WTC11 (cell line): ENCODE results near the gene U2AF2. TPM values are rescaled to one million over a fixed set of nuclear protein-coding genes. Genes with fewer than 3 reads are reported as not detected.

ENCODE experiments used
- ATAC-seq: fragments of 200-7000 bp; cut with Tn5 transposase; 2 replicates; pipeline ENCODE4 v1.10.0; 2021; ENCODE audit warnings: mild to moderate bottlenecking, moderate library complexity
- CTCF ChIA-PET: fragments of 300-600 bp; sonication (Branson Sonifier 250); formaldehyde crosslinking; loops from one replicate; lab custom pipeline; 2021; ENCODE audit warnings: antibody characterized with exemption; lab: Charles Lee
- POLR2A ChIA-PET: fragments of 350-600 bp; sonication (Branson Sonifier 250); formaldehyde crosslinking; loops from one replicate; lab custom pipeline; 2021; ENCODE audit warnings: antibody characterized with exemption; lab: Charles Lee
- DNase-seq: peaks from one replicate; pipeline ENCODE4 v3.0.0; 2021; ENCODE audit warnings: low spot score
- H3K27ac Mint-ChIP-seq: 2 replicates; pipeline ENCODE4 v1.8.0; 2021; ENCODE audit warnings: mixed read lengths
- H3K27me3 Mint-ChIP-seq: 2 replicates; pipeline ENCODE4 v1.8.0; 2021; ENCODE audit warnings: low read depth, mild to moderate bottlenecking, moderate library complexity, mixed read lengths
- H3K36me3 Mint-ChIP-seq: 2 replicates; pipeline ENCODE4 v1.8.0; 2021; ENCODE audit warnings: mixed read lengths
- H3K4me1 Mint-ChIP-seq: 2 replicates; pipeline ENCODE4 v1.8.0; 2022; ENCODE audit warnings: mixed read lengths
- H3K4me3 Mint-ChIP-seq: 2 replicates; pipeline ENCODE4 v1.8.0; 2021; ENCODE audit warnings: mild to moderate bottlenecking, moderate library complexity, mixed read lengths
- H3K9me3 Mint-ChIP-seq: 2 replicates; pipeline ENCODE4 v1.8.0; 2021; ENCODE audit warnings: mixed read lengths
- ATF1 ChIP-seq: sonication (generic); formaldehyde crosslinking; IDR thresholded peaks from 2 replicates; pipeline ENCODE4 v1.8.1; 2023; ENCODE audit warnings: mild to moderate bottlenecking, moderate library complexity, missing genetic modification reagents
- CDX4 ChIP-seq: fragments of 250-450 bp; sonication (Bioruptor Pico); IDR thresholded peaks from 2 replicates; pipeline ENCODE4 v1.9.0; 2021; ENCODE audit warnings: moderate library complexity, mild to moderate bottlenecking, inconsistent platforms, borderline replicate concordance
- EMX1 ChIP-seq: fragments of 250-450 bp; sonication (Bioruptor Pico); IDR thresholded peaks from 2 replicates; pipeline ENCODE4 v1.8.0; 2021; ENCODE audit warnings: mild to moderate bottlenecking
- ERG ChIP-seq: fragments of 250-450 bp; sonication (Bioruptor Pico); IDR thresholded peaks from 2 replicates; pipeline ENCODE4 v1.8.0; 2021; ENCODE audit warnings: mild to moderate bottlenecking
- ESRRA ChIP-seq: sonication (generic); formaldehyde crosslinking; IDR thresholded peaks from 2 replicates; pipeline ENCODE4 v1.8.1; 2022; ENCODE audit warnings: mild to moderate bottlenecking, missing genetic modification reagents, borderline replicate concordance
- GABPB1 ChIP-seq: sonication (generic); formaldehyde crosslinking; IDR thresholded peaks from 2 replicates; pipeline ENCODE4 v1.8.1; 2023; ENCODE audit warnings: mild to moderate bottlenecking, missing genetic modification reagents
- HMGXB4 ChIP-seq: sonication (generic); formaldehyde crosslinking; IDR thresholded peaks from 2 replicates; pipeline ENCODE4 v1.8.1; 2023; ENCODE audit warnings: mild to moderate bottlenecking, moderate library complexity, missing genetic modification reagents
- JUN ChIP-seq: sonication (generic); formaldehyde crosslinking; IDR thresholded peaks from 2 replicates; pipeline ENCODE4 v1.8.0; 2023; ENCODE audit warnings: mild to moderate bottlenecking, missing genetic modification reagents
- MAX ChIP-seq: sonication (generic); formaldehyde crosslinking; IDR thresholded peaks from 2 replicates; pipeline ENCODE4 v1.8.0; 2022; ENCODE audit warnings: mild to moderate bottlenecking, missing genetic modification reagents
- MLX ChIP-seq: sonication (generic); formaldehyde crosslinking; IDR thresholded peaks from 2 replicates; pipeline ENCODE4 v1.8.1; 2023; ENCODE audit warnings: mild to moderate bottlenecking, missing genetic modification reagents, moderate library complexity
- MYBL2 ChIP-seq: sonication (generic); formaldehyde crosslinking; IDR thresholded peaks from 2 replicates; pipeline ENCODE4 v1.8.1; 2023; ENCODE audit warnings: mild to moderate bottlenecking, moderate library complexity, missing genetic modification reagents
- NFE2L1 ChIP-seq: sonication (generic); formaldehyde crosslinking; IDR thresholded peaks from 2 replicates; pipeline ENCODE4 v1.8.1; 2023; ENCODE audit warnings: missing genetic modification reagents
- NR1H2 ChIP-seq: sonication (generic); formaldehyde crosslinking; IDR thresholded peaks from 2 replicates; pipeline ENCODE4 v1.9.0; 2021; ENCODE audit warnings: mild to moderate bottlenecking, moderate library complexity, missing genetic modification reagents
- NR2C2 ChIP-seq: sonication (generic); formaldehyde crosslinking; IDR thresholded peaks from 2 replicates; pipeline ENCODE4 v1.8.0; 2022; ENCODE audit warnings: mild to moderate bottlenecking, missing genetic modification reagents
- OVOL2 ChIP-seq: fragments of 250-450 bp; sonication (Bioruptor Pico); IDR thresholded peaks from 2 replicates; pipeline ENCODE4 v1.9.0; 2021; ENCODE audit warnings: mild to moderate bottlenecking, borderline replicate concordance
- PRRX2 ChIP-seq: fragments of 250-450 bp; sonication (Bioruptor Pico); IDR thresholded peaks from 2 replicates; pipeline ENCODE4 v1.8.0; 2021; ENCODE audit warnings: mild to moderate bottlenecking
- TEAD1 ChIP-seq: sonication (generic); formaldehyde crosslinking; IDR thresholded peaks from 2 replicates; pipeline ENCODE4 v1.8.0; 2022; ENCODE audit warnings: mild to moderate bottlenecking, missing genetic modification reagents
- TEAD4 ChIP-seq: sonication (generic); formaldehyde crosslinking; IDR thresholded peaks from 2 replicates; pipeline ENCODE4 v1.8.0; 2022; ENCODE audit warnings: mild to moderate bottlenecking, missing genetic modification reagents
- TP53 ChIP-seq: sonication (generic); formaldehyde crosslinking; IDR thresholded peaks from 2 replicates; pipeline ENCODE4 v1.8.1; 2023; ENCODE audit warnings: mild to moderate bottlenecking, missing genetic modification reagents
- USF2 ChIP-seq: sonication (generic); formaldehyde crosslinking; IDR thresholded peaks from 2 replicates; pipeline ENCODE4 v1.8.1; 2023; ENCODE audit warnings: mild to moderate bottlenecking, missing genetic modification reagents, moderate library complexity
- ZBTB21 ChIP-seq: sonication (generic); formaldehyde crosslinking; IDR thresholded peaks from 2 replicates; pipeline ENCODE4 v1.8.1; 2023; ENCODE audit warnings: mild to moderate bottlenecking, missing genetic modification reagents, borderline replicate concordance
- ZNF232 ChIP-seq: sonication (generic); formaldehyde crosslinking; IDR thresholded peaks from 2 replicates; pipeline ENCODE4 v1.8.0; 2022; ENCODE audit warnings: mild to moderate bottlenecking, missing genetic modification reagents
- ZNF317 ChIP-seq: sonication (generic); formaldehyde crosslinking; IDR thresholded peaks from 2 replicates; pipeline ENCODE4 v1.8.1; 2023; ENCODE audit warnings: low read depth, mild to moderate bottlenecking, moderate library complexity, missing genetic modification reagents, borderline replicate concordance
- ZNF416 ChIP-seq: fragments of 250-450 bp; sonication (Bioruptor Pico); IDR thresholded peaks from 2 replicates; pipeline ENCODE4 v1.9.0; 2021; ENCODE audit warnings: mild to moderate bottlenecking, inconsistent platforms
- ZNF671 ChIP-seq: fragments of 250-450 bp; sonication (Bioruptor Pico); IDR thresholded peaks from 2 replicates; pipeline ENCODE4 v1.8.0; 2021; ENCODE audit warnings: mild to moderate bottlenecking
- total RNA-seq: library from RNA; stranded (reverse); gene quantifications from 3 replicates; pipeline ENCODE4 v1.2.3, GENCODE V29; 2021
- TF ChIP-seq, protein P1 (sequence below): sonication (generic); formaldehyde crosslinking; IDR thresholded peaks from 2 replicates; pipeline ENCODE4 v1.8.0; 2023; ENCODE audit warnings: missing genetic modification reagents, mild to moderate bottlenecking, borderline replicate concordance
- TF ChIP-seq, protein P2 (sequence below): sonication (generic); formaldehyde crosslinking; IDR thresholded peaks from 2 replicates; pipeline ENCODE4 v1.8.1; 2022; ENCODE audit warnings: mild to moderate bottlenecking, moderate library complexity, missing genetic modification reagents

U2AF2 gene
- total RNA-seq, 1 experiment from 2014 or later: 302 TPM

GRCh38 chr19:55674841-55675660 is 20.2 kb downstream of the U2AF2 start, which contains the start of gene EPN1:
Gene EPN1, plus strand, starts transcription at chr19:55675226. Its CDS starts 3,402 bp downstream, at chr19:55678628.
- peak; percentile 72 for ATAC-seq
- H3K27me3 Mint-ChIP-seq: no peaks in the 10 kb centered on the region
- CTCF ChIA-PET: interaction anchor here (0.9 to 1.6 kb wide), 2 partner anchors 21 to 22 kb away, joined by 5 to 8 read pairs; partner anchors contain the start of gene U2AF2
- no peaks in the 10 kb centered on the region for H3K9me3 Mint-ChIP-seq
- peak within 1 kb of the TSS; percentile 98 for H3K4me3 Mint-ChIP-seq
- DNase-seq: peak; percentile 97
- H3K27ac Mint-ChIP-seq: peak within 1 kb of the TSS; percentile 95
- peaks cover 47% of the 10 kb centered on the region for H3K4me1 Mint-ChIP-seq
- peaks cover 41% of the 10 kb centered on the region for H3K36me3 Mint-ChIP-seq
- POLR2A ChIA-PET: no interaction called here
- TF ChIP-seq ZNF671 (CRISPR knock-in tag) (no peak), NFE2L1 (CRISPR knock-in tag) (peak; percentile 64; the same call in 1 of the 2 replicates), ZNF416 (CRISPR knock-in tag) (peak; percentile 31; the same call in 1 of the 2 replicates), TP53 (CRISPR knock-in tag) (no peak), NR1H2 (no peak), ESRRA (CRISPR knock-in tag) (peak; percentile 79; the same call in 1 of the 2 replicates), TEAD1 (CRISPR knock-in tag) (peak; percentile 46; the same call in 1 of the 2 replicates), ZBTB21 (CRISPR knock-in tag) (no peak), MAX (CRISPR knock-in tag) (peak; percentile 70), ATF1 (CRISPR knock-in tag) (peak; percentile 89), JUN (CRISPR knock-in tag) (peak; percentile 48; the same call in 1 of the 2 replicates), MYBL2 (peak; percentile 84; the same call in 1 of the 2 replicates), ERG (CRISPR knock-in tag) (no peak), GABPB1 (peak; percentile 82), ZNF232 (CRISPR knock-in tag) (no peak), USF2 (CRISPR knock-in tag) (no peak; the same call in 1 of the 2 replicates), OVOL2 (no peak), EMX1 (peak; percentile 89), ZNF317 (CRISPR knock-in tag) (no peak), CDX4 (CRISPR knock-in tag) (no peak; the same call in 1 of the 2 replicates), NR2C2 (CRISPR knock-in tag) (0 out of 2 replicates have a peak, but pooled peaks have one; percentile 17), PRRX2 (CRISPR knock-in tag) (peak; percentile 29; the same call in 1 of the 2 replicates), HMGXB4 (peak; percentile 64; the same call in 1 of the 2 replicates), TEAD4 (0 out of 2 replicates have a peak, but pooled peaks have one; percentile 41), MLX (CRISPR knock-in tag) (no peak)
- TF ChIP-seq, protein P1, sequence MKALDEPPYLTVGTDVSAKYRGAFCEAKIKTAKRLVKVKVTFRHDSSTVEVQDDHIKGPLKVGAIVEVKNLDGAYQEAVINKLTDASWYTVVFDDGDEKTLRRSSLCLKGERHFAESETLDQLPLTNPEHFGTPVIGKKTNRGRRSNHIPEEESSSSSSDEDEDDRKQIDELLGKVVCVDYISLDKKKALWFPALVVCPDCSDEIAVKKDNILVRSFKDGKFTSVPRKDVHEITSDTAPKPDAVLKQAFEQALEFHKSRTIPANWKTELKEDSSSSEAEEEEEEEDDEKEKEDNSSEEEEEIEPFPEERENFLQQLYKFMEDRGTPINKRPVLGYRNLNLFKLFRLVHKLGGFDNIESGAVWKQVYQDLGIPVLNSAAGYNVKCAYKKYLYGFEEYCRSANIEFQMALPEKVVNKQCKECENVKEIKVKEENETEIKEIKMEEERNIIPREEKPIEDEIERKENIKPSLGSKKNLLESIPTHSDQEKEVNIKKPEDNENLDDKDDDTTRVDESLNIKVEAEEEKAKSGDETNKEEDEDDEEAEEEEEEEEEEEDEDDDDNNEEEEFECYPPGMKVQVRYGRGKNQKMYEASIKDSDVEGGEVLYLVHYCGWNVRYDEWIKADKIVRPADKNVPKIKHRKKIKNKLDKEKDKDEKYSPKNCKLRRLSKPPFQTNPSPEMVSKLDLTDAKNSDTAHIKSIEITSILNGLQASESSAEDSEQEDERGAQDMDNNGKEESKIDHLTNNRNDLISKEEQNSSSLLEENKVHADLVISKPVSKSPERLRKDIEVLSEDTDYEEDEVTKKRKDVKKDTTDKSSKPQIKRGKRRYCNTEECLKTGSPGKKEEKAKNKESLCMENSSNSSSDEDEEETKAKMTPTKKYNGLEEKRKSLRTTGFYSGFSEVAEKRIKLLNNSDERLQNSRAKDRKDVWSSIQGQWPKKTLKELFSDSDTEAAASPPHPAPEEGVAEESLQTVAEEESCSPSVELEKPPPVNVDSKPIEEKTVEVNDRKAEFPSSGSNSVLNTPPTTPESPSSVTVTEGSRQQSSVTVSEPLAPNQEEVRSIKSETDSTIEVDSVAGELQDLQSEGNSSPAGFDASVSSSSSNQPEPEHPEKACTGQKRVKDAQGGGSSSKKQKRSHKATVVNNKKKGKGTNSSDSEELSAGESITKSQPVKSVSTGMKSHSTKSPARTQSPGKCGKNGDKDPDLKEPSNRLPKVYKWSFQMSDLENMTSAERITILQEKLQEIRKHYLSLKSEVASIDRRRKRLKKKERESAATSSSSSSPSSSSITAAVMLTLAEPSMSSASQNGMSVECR: peak; percentile 87; the same call in 1 of the 2 replicates
- TF ChIP-seq, protein P2, sequence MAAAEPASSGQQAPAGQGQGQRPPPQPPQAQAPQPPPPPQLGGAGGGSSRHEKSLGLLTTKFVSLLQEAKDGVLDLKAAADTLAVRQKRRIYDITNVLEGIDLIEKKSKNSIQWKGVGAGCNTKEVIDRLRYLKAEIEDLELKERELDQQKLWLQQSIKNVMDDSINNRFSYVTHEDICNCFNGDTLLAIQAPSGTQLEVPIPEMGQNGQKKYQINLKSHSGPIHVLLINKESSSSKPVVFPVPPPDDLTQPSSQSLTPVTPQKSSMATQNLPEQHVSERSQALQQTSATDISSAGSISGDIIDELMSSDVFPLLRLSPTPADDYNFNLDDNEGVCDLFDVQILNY (CRISPR knock-in tag): peak; percentile 89
